Measurements from ENCODE around the gene ANKRD11.

ANKRD11 gene

DNA sequence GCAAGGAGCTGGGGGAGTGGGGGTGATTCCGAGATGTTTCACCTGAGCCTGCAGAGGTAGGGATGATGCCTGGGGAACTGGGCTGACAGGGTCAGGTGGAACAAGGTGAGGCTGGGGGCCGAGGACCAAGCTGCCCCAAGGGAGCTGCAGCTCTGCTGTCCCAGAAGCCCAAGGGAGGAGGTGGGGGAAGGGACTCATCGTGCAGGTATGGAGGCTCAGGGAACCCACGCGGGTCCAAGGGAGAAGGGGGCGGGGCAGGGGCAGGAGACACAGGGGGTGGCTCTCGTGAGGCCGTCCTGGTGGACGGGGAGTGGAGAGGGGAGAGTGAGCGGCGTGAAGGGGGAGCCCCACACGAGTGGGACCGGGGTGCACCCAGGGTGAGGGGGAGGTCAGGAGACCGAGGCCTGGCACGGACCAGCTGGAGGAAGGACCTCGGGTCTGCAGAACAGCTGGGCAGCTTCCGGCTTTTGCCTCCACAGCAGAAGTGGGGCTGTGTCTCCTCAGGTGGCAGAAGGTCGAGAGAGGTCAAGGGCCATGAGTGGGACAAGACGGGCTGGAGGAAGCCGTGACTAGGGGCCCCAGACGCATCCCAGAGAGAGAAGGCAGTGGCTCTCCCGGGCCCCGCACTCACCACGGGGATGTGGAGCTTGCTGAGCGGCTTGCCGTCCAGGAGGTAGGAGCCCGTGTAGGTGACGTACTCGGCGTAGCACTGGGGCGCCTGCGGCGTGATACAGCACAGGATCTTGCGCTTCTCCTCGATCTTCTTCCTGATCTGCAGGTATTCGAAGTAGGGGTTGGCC lies 211.7 kb downstream of the ANKRD11 start:
- DNase-seq (ENCODE audit: extremely low read depth, low read depth) = no peak
- TF ChIP-seq, protein P1, sequence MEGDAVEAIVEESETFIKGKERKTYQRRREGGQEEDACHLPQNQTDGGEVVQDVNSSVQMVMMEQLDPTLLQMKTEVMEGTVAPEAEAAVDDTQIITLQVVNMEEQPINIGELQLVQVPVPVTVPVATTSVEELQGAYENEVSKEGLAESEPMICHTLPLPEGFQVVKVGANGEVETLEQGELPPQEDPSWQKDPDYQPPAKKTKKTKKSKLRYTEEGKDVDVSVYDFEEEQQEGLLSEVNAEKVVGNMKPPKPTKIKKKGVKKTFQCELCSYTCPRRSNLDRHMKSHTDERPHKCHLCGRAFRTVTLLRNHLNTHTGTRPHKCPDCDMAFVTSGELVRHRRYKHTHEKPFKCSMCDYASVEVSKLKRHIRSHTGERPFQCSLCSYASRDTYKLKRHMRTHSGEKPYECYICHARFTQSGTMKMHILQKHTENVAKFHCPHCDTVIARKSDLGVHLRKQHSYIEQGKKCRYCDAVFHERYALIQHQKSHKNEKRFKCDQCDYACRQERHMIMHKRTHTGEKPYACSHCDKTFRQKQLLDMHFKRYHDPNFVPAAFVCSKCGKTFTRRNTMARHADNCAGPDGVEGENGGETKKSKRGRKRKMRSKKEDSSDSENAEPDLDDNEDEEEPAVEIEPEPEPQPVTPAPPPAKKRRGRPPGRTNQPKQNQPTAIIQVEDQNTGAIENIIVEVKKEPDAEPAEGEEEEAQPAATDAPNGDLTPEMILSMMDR (IDR thresholded peaks at IDR 0.05; ENCODE audit: low read depth, low read length, missing control alignments) = no peak
- H3K4me3 ChIP-seq (replicated peaks; ENCODE audit: low read depth, low read length) = no peak overlapping the region

DNA sequence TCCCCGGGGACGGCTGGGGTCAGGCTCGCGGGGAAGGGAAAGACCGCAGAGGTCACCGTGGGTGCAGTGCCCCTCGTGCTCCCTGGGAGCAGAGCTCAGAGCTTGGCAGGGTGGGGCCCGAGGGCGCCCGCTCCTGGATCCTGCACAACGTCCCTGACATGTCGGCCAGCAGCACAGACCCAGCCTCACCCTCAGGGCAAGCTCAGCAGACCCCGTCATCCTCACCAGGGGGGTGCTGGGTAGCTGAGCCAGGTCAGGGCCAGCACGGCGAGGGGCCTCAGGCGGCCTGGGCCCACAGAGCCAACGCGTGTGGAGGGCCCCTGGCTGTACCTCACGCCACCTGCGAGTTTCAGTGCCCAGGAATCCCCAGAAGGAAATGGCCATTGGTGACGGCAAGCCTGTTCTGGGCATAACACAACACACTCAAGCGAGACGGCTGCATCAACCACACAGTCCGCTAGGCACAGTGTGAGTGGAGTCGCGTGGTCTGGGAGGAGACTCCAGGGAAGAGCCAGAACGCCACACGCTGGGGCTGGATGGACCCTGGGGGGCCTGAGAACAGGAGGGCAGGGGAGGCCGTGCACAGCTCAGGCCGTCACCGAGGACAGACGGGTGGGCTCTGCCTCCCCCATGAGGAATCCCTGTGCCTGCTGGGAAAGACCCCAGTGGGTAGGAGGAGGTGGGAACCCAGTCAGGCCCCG lies 212.6 kb downstream of the ANKRD11 start:
- H3K4me3 ChIP-seq (replicated peaks; ENCODE audit: low read depth, low read length) = no peak overlapping the region
- TF ChIP-seq, protein P1 (IDR thresholded peaks at IDR 0.05; ENCODE audit: low read depth, low read length, missing control alignments) = no peak
- DNase-seq (ENCODE audit: extremely low read depth, low read depth) = no peak

DNA sequence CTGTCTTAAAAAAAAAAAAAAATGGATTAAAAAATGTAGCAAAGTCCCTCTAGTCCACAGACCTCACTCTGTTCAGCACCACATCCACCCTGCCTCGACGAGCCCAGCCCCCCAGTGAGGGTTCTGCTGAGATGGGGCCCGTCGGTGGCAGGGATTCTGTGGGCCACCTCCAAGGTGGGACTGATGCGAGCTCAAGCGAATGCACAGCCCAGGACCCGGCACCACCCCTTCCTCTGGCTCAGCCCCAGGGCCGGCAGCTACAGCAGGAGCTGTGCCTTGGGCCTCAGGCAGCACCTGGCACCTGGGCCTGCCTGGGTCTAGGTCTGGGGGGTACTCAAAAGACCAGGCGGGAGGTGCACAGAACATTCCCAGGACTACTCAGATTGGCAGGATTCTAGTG lies 213.3 kb downstream of the ANKRD11 start:
- DNase-seq (ENCODE audit: extremely low read depth, low read depth) = no peak
- H3K4me3 ChIP-seq (replicated peaks; ENCODE audit: low read depth, low read length) = no peak overlapping the region
- TF ChIP-seq, protein P1 (IDR thresholded peaks at IDR 0.05; ENCODE audit: low read depth, low read length, missing control alignments) = no peak

DNA sequence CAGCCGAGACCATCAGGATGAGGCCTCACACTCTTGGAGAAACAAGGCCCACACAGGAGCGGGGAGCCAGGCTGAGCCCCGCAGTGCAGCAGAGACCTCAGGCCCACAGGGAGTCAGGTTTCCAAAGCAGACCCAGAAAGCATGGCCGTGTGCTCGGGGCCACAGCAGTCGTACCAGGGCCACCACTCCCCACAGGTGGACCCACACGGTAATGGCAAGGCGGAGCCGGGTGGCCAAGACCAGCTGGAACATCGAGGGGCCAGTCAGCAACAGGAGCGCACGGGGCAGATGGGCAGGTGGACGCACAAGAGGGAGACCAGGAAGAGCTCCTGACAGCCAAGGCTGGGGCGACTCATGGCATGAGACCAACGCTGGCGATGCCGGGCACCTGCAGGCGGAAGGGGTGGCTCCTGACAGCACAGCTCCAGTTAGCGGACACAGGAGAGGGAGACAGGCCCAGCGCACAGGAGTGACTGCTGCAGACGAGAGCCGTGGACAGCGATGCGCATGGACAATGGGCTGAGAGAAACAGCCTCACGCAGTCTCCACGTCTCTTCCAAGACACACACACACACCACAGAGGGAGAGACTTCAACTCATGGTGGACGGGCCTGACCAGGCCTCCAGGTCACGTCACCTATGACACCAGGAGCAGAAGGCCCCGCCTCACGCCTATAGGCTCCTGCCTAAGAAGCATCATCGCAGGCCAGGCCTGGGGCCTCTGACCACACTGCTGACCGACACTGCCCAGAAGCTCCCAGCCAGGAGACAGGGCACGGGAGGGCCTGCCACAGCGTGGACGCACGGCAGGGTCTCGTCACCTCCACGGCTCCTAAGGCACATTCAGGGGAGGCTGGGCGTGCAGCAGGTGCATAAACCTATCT lies 214.3 kb downstream of the ANKRD11 start:
- TF ChIP-seq, protein P1 (IDR thresholded peaks at IDR 0.05; ENCODE audit: low read depth, low read length, missing control alignments) = no peak
- H3K4me3 ChIP-seq (replicated peaks; ENCODE audit: low read depth, low read length) = no peak overlapping the region
- DNase-seq (ENCODE audit: extremely low read depth, low read depth) = no peak

DNA sequence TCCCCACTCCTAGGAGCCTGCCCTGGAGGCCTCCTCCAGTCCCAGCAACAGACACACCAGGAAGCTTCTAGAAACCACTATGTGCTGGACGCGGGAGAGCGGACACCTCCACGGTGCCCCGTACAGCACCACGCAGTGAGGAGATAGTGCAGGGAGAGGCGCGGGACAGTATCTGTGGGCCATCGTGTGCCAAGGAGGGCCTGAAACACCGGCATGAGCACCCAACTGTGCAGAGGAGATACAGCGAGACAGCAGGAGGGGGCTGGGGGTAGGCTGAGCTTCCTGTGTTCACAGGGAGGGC lies 215.1 kb downstream of the ANKRD11 start:
- no peak overlapping the region for H3K4me3 ChIP-seq (replicated peaks; ENCODE audit: low read depth, low read length)
- no peak for DNase-seq (ENCODE audit: extremely low read depth, low read depth)
- TF ChIP-seq, protein P1 (IDR thresholded peaks at IDR 0.05; ENCODE audit: low read depth, low read length, missing control alignments) = no peak

DNA sequence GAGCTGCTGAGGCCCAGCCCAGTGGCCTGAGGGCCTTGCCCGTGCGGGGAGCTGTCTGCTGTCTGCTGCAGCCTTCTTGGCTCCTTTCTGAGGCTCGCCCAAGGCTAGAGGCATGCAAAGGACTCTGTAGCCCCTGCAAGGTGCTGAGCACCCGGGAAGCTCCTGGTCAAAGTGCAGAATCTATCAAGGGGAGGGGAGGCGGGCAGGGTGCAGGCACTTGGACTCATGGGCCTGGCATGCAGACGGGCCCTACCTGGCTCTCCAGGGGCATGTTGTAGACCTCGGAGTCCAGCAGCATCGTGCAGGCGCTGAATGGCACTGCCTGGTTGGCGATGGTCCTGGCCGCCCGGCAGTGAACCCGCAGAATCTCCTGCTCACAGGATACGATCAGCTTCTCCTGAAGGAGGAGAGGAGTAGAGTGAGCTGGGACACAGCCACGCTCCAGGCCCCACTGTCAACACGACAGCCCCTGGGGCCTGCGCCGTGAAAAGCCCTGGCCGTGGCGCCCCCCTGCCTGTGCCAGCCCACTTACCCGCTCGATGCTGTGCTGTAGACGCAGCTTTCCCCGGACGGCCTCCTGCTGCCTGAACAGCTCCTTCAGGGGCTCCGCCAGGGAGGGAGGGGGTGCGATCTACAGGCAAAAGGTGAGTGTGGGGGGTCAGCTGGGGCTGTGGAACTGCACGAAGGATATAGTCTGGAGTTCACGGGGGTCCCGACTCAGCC lies 215.6 kb downstream of the ANKRD11 start:
- TF ChIP-seq, protein P1 (IDR thresholded peaks at IDR 0.05; ENCODE audit: low read depth, low read length, missing control alignments) = no peak
- DNase-seq (ENCODE audit: extremely low read depth, low read depth) = no peak
- no peak overlapping the region for H3K4me3 ChIP-seq (replicated peaks; ENCODE audit: low read depth, low read length)
